NCI-H510A (cell line): ENCODE measurements around the gene C3orf33.
"Not testable (repeated sequence)": the region's sequence is repeated elsewhere in the genome, so short reads cannot be mapped to it uniquely, and the experiment has no call there.

Source experiments
- DNase-seq: peaks from one replicate; lab custom pipeline; 2025; lab: John Stamatoyannopoulos, UW

The C3orf33 gene

GRCh38 chr3:155805802-155806618 is at the start of gene C3orf33:
Gene C3orf33 (minus strand): TSS chr3:155806278. CDS start chr3:155806252, 26 bp downstream.
- DNase-seq: peak; percentile 25

GRCh38 chr3:155854141-155854940 is 48.3 kb upstream of the C3orf33 start, which contains the start of gene SLC33A1:
Gene SLC33A1 (minus strand): TSS chr3:155854427. CDS start chr3:155853997, 430 bp downstream.
- peak; percentile 96 for DNase-seq

- no peak for DNase-seq
These were observed 47.4 kb upstream of the C3orf33 start for GRCh38 chr3:155853214-155854140.

- no peak for DNase-seq
These were observed 46.3 kb upstream of the C3orf33 start for GRCh38 chr3:155852341-155852740.

- not testable (repeated sequence) for DNase-seq
These were observed 43.3 kb upstream of the C3orf33 start for GRCh38 chr3:155849404-155849803.

- no peak for DNase-seq
These were observed 41.9 kb upstream of the C3orf33 start for GRCh38 chr3:155847993-155848392.

- DNase-seq: no peak
These were observed 40.0 kb upstream of the C3orf33 start for GRCh38 chr3:155846119-155846518.

- DNase-seq: no peak
These were observed 37.5 kb upstream of the C3orf33 start for GRCh38 chr3:155843569-155843968.

GRCh38 chr3:155835341-155836071 is 29.4 kb upstream of the C3orf33 start:
- DNase-seq: no peak

GRCh38 chr3:155828490-155829098 is 22.5 kb upstream of the C3orf33 start:
- not testable (repeated sequence) for DNase-seq

GRCh38 chr3:155815030-155815545 is 9.0 kb upstream of the C3orf33 start:
- no peak for DNase-seq

- not testable (repeated sequence) for DNase-seq
These were observed 7.1 kb upstream of the C3orf33 start for GRCh38 chr3:155813224-155813623.

- DNase-seq: no peak
These were observed 3.1 kb upstream of the C3orf33 start for GRCh38 chr3:155809181-155809580.

GRCh38 chr3:155807823-155808222 is 1.7 kb upstream of the C3orf33 start:
- DNase-seq: no peak

GRCh38 chr3:155805204-155805801 is 775 bp downstream of the C3orf33 start:
- DNase-seq: peak; percentile 11

GRCh38 chr3:155804323-155804722 is 1.8 kb downstream of the C3orf33 start:
- no peak for DNase-seq

- no peak for DNase-seq
These were observed 13.5 kb downstream of the C3orf33 start for GRCh38 chr3:155792532-155792931.

- DNase-seq: no peak
These were observed 14.9 kb downstream of the C3orf33 start for GRCh38 chr3:155791190-155791589.

GRCh38 chr3:155790272-155790925 is 15.7 kb downstream of the C3orf33 start:
- DNase-seq: no peak
